ENCODE measurements around the gene WNT3.

WNT3 gene

GRCh38 chr17:46736100-46736499 is 82.4 kb downstream of the WNT3 start:
- no peak for TF ChIP-seq CEBPB (IDR thresholded peaks at IDR 0.05)

GRCh38 chr17:46733837-46734475 is 84.5 kb downstream of the WNT3 start:
- TF ChIP-seq TEAD4 (IDR thresholded peaks at IDR 0.05), result no peak
- no peak for TF ChIP-seq EP300 (IDR thresholded peaks at IDR 0.05; ENCODE audit: borderline replicate concordance)
- no peak for TF ChIP-seq NFIC (IDR thresholded peaks at IDR 0.05)
- TF ChIP-seq FOXM1 (IDR thresholded peaks at IDR 0.05; ENCODE audit: borderline replicate concordance, low read depth), result no peak

- TF ChIP-seq USF1 (IDR thresholded peaks at IDR 0.05) (no peak), EP300 (IDR thresholded peaks at IDR 0.05; ENCODE audit: borderline replicate concordance) (no peak), MAX (IDR thresholded peaks at IDR 0.05) (no peak), TAF1 (IDR thresholded peaks at IDR 0.05; ENCODE audit: low read depth) (no peak), NFIC (IDR thresholded peaks at IDR 0.05) (no peak), CREB1 (IDR thresholded peaks at IDR 0.05; ENCODE audit: low read depth) (no peak)
- TF ChIP-seq, protein P1, sequence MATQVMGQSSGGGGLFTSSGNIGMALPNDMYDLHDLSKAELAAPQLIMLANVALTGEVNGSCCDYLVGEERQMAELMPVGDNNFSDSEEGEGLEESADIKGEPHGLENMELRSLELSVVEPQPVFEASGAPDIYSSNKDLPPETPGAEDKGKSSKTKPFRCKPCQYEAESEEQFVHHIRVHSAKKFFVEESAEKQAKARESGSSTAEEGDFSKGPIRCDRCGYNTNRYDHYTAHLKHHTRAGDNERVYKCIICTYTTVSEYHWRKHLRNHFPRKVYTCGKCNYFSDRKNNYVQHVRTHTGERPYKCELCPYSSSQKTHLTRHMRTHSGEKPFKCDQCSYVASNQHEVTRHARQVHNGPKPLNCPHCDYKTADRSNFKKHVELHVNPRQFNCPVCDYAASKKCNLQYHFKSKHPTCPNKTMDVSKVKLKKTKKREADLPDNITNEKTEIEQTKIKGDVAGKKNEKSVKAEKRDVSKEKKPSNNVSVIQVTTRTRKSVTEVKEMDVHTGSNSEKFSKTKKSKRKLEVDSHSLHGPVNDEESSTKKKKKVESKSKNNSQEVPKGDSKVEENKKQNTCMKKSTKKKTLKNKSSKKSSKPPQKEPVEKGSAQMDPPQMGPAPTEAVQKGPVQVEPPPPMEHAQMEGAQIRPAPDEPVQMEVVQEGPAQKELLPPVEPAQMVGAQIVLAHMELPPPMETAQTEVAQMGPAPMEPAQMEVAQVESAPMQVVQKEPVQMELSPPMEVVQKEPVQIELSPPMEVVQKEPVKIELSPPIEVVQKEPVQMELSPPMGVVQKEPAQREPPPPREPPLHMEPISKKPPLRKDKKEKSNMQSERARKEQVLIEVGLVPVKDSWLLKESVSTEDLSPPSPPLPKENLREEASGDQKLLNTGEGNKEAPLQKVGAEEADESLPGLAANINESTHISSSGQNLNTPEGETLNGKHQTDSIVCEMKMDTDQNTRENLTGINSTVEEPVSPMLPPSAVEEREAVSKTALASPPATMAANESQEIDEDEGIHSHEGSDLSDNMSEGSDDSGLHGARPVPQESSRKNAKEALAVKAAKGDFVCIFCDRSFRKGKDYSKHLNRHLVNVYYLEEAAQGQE (IDR thresholded peaks at IDR 0.05; ENCODE audit: low read depth), result no peak
These were observed 85.6 kb downstream of the WNT3 start for GRCh38 chr17:46732754-46733398.

DNA sequence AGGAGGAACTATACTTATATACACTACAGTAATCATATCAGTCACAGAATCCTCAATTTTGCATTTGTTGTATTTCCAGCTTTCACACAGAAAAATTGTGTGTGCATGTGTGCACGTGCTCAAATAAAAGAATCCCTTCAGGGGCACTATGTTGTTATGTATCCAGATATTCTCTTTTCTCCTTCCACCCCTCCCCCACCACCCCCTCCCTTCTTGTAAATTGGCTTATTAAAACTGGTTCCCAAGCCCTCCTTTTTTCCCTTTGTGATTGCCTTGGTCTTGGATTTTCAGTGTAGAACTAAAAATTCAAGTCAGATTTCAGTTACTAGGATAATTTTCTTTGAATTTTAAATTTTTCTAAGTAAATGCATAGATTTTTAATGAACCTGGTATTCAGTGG is 86.3 kb downstream of the WNT3 start:
- TF ChIP-seq YY1 (IDR thresholded peaks at IDR 0.05; ENCODE audit: low read depth) (no peak), TCF12 (IDR thresholded peaks at IDR 0.05; ENCODE audit: low read depth) (no peak), TAF1 (IDR thresholded peaks at IDR 0.05; ENCODE audit: low read depth) (no peak), EGR1 (IDR thresholded peaks at IDR 0.05) (no peak), CEBPB (IDR thresholded peaks at IDR 0.05) (no peak), CREB1 (IDR thresholded peaks at IDR 0.05; ENCODE audit: low read depth) (no peak), ZBTB7A (IDR thresholded peaks at IDR 0.05; ENCODE audit: low read depth) (no peak), USF1 (IDR thresholded peaks at IDR 0.05) (no peak), EP300 (IDR thresholded peaks at IDR 0.05; ENCODE audit: borderline replicate concordance) (no peak), NFIC (IDR thresholded peaks at IDR 0.05) (no peak), FOXM1 (IDR thresholded peaks at IDR 0.05; ENCODE audit: borderline replicate concordance, low read depth) (no peak), RAD21 (IDR thresholded peaks at IDR 0.05; ENCODE audit: low read depth) (no peak), TEAD4 (IDR thresholded peaks at IDR 0.05) (no peak), MAX (IDR thresholded peaks at IDR 0.05) (no peak)
- TF ChIP-seq, protein P1 (IDR thresholded peaks at IDR 0.05; ENCODE audit: low read depth), result no peak

DNA sequence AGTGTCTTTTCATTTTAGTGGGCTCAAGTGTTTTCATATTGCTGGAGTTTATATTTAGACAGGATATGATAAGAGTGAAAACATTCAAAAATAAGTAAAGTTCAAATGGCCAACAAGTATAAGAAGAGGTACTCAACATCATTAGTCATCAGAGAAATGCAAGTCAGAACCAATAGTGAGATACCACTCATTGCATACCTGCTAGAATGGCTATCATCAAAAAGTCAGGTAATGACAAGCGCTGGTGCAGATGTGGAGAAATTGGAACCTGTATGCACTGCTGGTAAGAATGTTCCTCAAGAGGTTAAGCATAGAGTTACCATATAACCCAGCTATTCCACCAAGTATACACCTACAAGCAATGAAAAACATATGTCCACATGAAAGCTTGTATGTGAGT is 87.8 kb downstream of the WNT3 start:
- TF ChIP-seq TCF12 (IDR thresholded peaks at IDR 0.05; ENCODE audit: low read depth), result no peak
- TF ChIP-seq TAF1 (IDR thresholded peaks at IDR 0.05; ENCODE audit: low read depth), result no peak
- no peak for TF ChIP-seq EP300 (IDR thresholded peaks at IDR 0.05; ENCODE audit: borderline replicate concordance)
- TF ChIP-seq, protein P1 (IDR thresholded peaks at IDR 0.05; ENCODE audit: low read depth), result no peak
- no peak for TF ChIP-seq CEBPB (IDR thresholded peaks at IDR 0.05)
- TF ChIP-seq EGR1 (IDR thresholded peaks at IDR 0.05), result no peak
- no peak for TF ChIP-seq TEAD4 (IDR thresholded peaks at IDR 0.05)

Measured in Ishikawa (cell line).